Osteoblast (primary cell): ENCODE results near the gene S100A16. TPM values are rescaled to one million over a fixed set of nuclear protein-coding genes. Genes with fewer than 3 reads are reported as not detected.
"Not testable (repeated sequence)": the region's sequence is repeated elsewhere in the genome, so short reads cannot be mapped to it uniquely, and the experiment has no call there.

Experiments
- DNase-seq: peaks from one replicate; pipeline ENCODE4 v3.0.0; 2011; ENCODE audit warnings: low spot score, mixed read lengths; ENCODE audit not compliant: insufficient read length; ENCODE audit errors: missing footprints
- H2AFZ ChIP-seq: 2 replicates; pipeline ENCODE4 v1.6.0; 2011; ENCODE audit warnings: mild to moderate bottlenecking, low read length
- H3K27ac ChIP-seq: 2 replicates; pipeline ENCODE4 v1.5.1; 2011; ENCODE audit warnings: mild to moderate bottlenecking, low read depth, low read length, moderate library complexity
- H3K27me3 ChIP-seq: 2 replicates; pipeline ENCODE4 v1.6.0; 2012; ENCODE audit warnings: mild to moderate bottlenecking, control low read depth, inconsistent platforms, low read length, moderate library complexity; ENCODE audit not compliant: insufficient read depth
- H3K36me3 ChIP-seq: 2 replicates; pipeline ENCODE4 v1.5.1; 2011; ENCODE audit warnings: mild to moderate bottlenecking, low read length, control low read depth, moderate library complexity; ENCODE audit not compliant: insufficient read depth
- H3K4me1 ChIP-seq: 2 replicates; pipeline ENCODE4 v1.5.1; 2011; ENCODE audit warnings: mild to moderate bottlenecking, low read length, control low read depth, moderate library complexity; ENCODE audit not compliant: insufficient read depth
- H3K4me2 ChIP-seq: 2 replicates; pipeline ENCODE4 v1.6.0; 2011; ENCODE audit warnings: mild to moderate bottlenecking, low read length; ENCODE audit not compliant: insufficient read depth
- H3K4me3 ChIP-seq: fragments of 200-600 bp; sonication (generic); 3 replicates; pipeline ENCODE4 v1.5.1; 2012; ENCODE audit warnings: mild to moderate bottlenecking, low read length, inconsistent platforms; ENCODE audit not compliant: insufficient read depth
- H3K79me2 ChIP-seq: 2 replicates; pipeline ENCODE4 v1.6.0; 2012; ENCODE audit warnings: mild to moderate bottlenecking, low read length, control low read depth, inconsistent platforms; ENCODE audit not compliant: insufficient read depth
- H3K9me3 ChIP-seq: 2 replicates; pipeline ENCODE4 v1.5.1; 2011; ENCODE audit warnings: low read depth, low read length, control low read depth
- H4K20me1 ChIP-seq: 2 replicates; pipeline ENCODE4 v1.6.0; 2012; ENCODE audit warnings: mild to moderate bottlenecking, low read length, control low read depth; ENCODE audit not compliant: insufficient read depth
- total RNA-seq: library from RNA; depleted of rRNA; stranded (reverse); fragments of >200 nt; gene quantifications from 2 replicates; pipeline ENCODE4 v1.2.3, GENCODE V29; 2012
- TF ChIP-seq, protein P1 (sequence below): IDR thresholded peaks from 2 replicates; pipeline ENCODE4 v1.5.1; 2011; ENCODE audit warnings: mild to moderate bottlenecking, low read depth, low read length, moderate library complexity; ENCODE audit errors: extremely low read depth

The S100A16 gene
- total RNA-seq, 1 donor = 190 TPM

DNA sequence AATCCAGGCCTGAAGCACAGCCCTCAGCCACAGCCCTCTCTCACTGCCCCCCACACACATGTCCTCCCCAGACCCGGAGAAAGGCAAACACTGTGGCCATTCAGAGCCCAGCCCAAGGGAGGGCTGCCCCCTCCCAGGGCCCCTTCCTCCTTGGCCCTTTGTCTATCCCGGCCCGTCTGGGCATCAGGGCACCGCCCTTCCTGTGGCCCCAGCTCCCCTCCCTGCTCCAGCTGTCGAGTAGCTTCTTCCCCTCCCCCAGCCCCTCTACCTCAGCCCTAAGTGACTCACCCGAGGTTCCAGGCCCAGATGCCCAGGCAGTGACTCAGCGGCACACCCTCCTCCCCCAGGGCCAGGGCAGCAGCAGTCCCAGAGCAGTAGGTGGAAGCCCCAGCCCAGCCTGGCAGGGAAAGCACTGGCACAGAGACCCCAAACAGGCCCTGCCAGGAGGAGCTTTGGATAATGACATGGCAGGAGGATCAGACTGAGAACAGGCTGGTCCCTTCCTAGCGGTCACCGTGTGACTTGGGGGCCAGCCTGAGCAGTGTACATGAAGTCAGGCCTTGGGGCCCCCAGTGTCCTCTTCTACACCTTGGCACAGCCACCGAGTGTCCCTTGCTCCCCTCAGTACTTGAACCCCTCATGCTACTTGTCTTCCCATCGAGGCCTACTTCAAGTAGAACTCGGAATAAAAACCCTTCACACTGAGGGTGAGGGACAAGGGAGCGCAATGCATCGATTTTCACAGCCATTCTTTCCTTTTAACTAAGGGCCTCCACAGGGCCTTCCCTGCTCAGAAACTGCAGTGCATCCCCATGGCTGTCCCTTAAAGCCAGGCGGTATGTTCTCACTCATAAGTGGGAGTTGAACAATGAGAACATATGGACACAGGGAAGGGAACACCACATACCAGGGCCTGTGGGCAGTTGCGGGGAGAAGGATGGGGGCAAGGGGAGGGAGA is 46.2 kb downstream of the S100A16 start:
- TF ChIP-seq, protein P1, sequence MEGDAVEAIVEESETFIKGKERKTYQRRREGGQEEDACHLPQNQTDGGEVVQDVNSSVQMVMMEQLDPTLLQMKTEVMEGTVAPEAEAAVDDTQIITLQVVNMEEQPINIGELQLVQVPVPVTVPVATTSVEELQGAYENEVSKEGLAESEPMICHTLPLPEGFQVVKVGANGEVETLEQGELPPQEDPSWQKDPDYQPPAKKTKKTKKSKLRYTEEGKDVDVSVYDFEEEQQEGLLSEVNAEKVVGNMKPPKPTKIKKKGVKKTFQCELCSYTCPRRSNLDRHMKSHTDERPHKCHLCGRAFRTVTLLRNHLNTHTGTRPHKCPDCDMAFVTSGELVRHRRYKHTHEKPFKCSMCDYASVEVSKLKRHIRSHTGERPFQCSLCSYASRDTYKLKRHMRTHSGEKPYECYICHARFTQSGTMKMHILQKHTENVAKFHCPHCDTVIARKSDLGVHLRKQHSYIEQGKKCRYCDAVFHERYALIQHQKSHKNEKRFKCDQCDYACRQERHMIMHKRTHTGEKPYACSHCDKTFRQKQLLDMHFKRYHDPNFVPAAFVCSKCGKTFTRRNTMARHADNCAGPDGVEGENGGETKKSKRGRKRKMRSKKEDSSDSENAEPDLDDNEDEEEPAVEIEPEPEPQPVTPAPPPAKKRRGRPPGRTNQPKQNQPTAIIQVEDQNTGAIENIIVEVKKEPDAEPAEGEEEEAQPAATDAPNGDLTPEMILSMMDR = no peak
- DNase-seq = peak; percentile 98
- Histone ChIP-seq H3K36me3 (no peaks in the 10 kb centered on the region), H3K27ac (peak overlapping the region; percentile 100), H3K4me1 (peaks cover 38% of the 10 kb centered on the region), H3K4me2 (peak overlapping the region; percentile 70), H3K79me2 (no peaks in the 10 kb centered on the region), H3K9me3 (no peaks in the 10 kb centered on the region), H2AFZ (peak overlapping the region; percentile 73), H4K20me1 (no peaks in the 10 kb centered on the region), H3K27me3 (no peaks in the 10 kb centered on the region), H3K4me3 (peak overlapping the region; percentile 4)

DNA sequence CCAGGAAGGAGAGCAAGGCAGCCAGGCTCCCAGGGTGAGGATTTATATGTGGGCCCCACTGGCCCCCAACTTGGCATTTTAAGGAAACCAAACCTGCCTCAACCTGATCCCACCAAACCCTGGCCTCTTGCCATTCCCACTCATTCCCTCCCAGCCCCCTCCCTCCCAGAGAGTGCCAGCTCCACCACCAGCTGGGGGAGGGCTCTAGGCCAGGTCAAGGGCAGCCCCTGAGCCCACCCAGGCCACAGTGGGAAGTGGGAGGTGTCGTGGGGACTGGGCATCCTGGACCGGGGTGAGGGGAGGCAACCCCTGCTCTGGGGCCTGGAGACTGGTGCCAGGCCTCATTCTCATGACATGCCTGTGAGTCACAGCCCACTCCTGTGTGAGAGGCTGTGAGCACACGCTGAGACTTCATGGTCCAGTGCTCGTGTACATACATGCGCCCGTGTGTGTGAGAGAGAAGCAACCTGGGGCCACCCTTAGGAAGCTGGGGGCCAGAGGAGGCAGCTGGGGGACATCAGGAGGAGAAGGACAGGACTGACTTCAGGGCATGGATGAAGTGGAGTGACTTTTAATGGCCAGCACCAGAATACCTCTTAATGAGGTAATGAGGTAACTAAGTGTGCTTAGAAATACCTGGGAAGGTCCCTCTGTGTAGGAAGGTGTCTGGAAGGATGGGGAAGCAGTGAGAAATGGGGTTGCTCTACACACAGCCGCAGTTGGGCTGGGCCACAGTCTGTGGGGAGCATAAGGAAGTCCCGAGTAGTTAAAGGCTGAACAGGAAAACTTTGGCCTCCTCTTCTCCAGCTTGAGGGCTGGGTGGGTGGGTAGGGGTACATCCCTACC is 47.2 kb downstream of the S100A16 start, which contains the start of gene S100A2:
S100A2 (minus strand) TSS at position 316 of the 846 bp plus-strand sequence. CDS start 1,967 bp downstream, outside the sequence.
- Histone ChIP-seq H3K79me2 (no peaks in the 10 kb centered on the region), H3K27me3 (no peaks in the 10 kb centered on the region), H3K4me2 (peak within 1 kb of the TSS; percentile 70), H4K20me1 (no peaks in the 10 kb centered on the region), H3K36me3 (no peaks in the 10 kb centered on the region), H3K4me3 (peak within 1 kb of the TSS; percentile 31), H3K4me1 (peaks cover 36% of the 10 kb centered on the region), H2AFZ (peak within 1 kb of the TSS; percentile 73), H3K9me3 (no peaks in the 10 kb centered on the region), H3K27ac (peak within 1 kb of the TSS; percentile 100)
- peak; percentile 94 for DNase-seq
- TF ChIP-seq, protein P1 = no peak

DNA sequence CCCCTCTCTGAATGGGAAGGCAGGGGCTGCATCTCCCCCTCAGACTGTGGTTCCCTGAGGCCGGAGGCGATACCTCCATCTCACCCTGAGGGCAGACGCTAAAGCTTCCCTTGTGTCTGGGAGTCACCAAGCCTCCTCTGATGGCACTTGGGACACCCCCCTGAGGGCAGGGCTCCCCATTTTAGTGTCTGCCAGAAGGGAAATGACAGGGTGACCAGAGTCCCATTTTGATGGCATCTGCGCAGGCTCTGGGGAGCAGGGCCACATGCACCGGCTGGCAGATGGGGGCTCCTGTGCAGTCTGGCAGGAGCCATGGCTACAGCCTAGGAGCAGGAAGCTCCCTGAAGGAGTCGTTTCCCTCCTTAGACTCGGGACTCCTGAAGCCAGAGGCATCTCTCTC is 48.9 kb downstream of the S100A16 start:
- Histone ChIP-seq H3K27ac (no peak overlapping the region), H3K27me3 (no peaks in the 10 kb centered on the region), H4K20me1 (no peaks in the 10 kb centered on the region), H3K4me2 (no peak overlapping the region), H3K4me3 (no peak overlapping the region), H3K36me3 (no peaks in the 10 kb centered on the region), H3K9me3 (no peaks in the 10 kb centered on the region), H2AFZ (no peak overlapping the region), H3K4me1 (peaks cover 36% of the 10 kb centered on the region), H3K79me2 (no peaks in the 10 kb centered on the region)
- TF ChIP-seq, protein P1 = no peak
- peak; percentile 23 for DNase-seq

DNA sequence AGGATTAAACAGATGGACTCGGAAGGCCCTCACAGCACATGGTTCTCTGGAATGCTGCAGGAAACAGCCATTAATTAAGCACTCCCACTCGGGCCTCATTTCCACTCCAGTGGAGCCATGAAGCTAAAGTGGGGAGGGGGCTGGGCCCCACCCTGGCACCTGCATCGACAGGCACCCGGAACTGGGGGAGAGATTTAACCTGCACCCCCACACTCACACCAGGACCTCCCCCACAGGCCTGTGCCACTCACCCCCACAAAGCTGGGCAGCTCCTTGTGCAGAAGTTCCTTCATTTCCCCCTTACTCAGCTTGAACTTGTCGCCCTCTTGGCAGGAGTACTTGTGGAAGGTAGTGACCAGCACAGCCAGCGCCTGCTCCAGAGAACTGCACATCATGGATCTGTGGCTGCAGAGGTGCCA is 49.4 kb downstream of the S100A16 start:
- Histone ChIP-seq H3K4me3 (no peak overlapping the region), H3K79me2 (no peaks in the 10 kb centered on the region), H3K36me3 (no peaks in the 10 kb centered on the region), H3K27me3 (no peaks in the 10 kb centered on the region), H4K20me1 (no peaks in the 10 kb centered on the region), H3K4me1 (peaks cover 34% of the 10 kb centered on the region), H3K4me2 (no peak overlapping the region), H3K9me3 (no peaks in the 10 kb centered on the region), H2AFZ (no peak overlapping the region), H3K27ac (no peak overlapping the region)
- TF ChIP-seq, protein P1 = no peak
- DNase-seq = no peak

DNA sequence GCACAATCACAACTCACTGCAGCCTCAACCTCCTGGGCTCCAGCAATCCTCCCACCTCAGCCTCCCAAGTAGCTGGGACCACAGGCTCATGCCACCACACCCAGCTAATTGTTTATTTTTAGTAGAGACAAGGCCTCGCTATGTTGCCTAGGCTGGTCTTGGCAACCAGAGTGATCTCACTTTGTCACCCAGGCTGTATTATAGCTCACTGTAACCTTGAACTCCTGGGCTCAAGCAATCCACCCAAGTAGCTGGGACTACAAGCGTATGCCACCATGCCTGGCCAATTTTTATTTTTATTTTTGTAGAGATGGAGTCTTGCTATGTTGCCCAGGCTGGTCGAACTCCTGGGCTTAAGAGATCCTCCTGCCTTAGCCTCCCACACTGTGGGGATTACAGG is 50.9 kb downstream of the S100A16 start:
- not testable (repeated sequence) for H3K9me3 ChIP-seq, H3K79me2 ChIP-seq, H3K36me3 ChIP-seq, H3K4me2 ChIP-seq, H3K27ac ChIP-seq, H3K27me3 ChIP-seq, H3K4me3 ChIP-seq, DNase-seq, H4K20me1 ChIP-seq, H2AFZ ChIP-seq
- H3K4me1 ChIP-seq = peaks cover 19% of the 10 kb centered on the region
